BE2C (cell line): Measurements from ENCODE around the gene ATXN10.
"Not testable (repeated sequence)": the region's sequence is repeated elsewhere in the genome, so short reads cannot be mapped to it uniquely, and the experiment has no call there.

Experiments
- DNase-seq: peaks from one replicate; pipeline ENCODE4 v3.0.0-alpha.2; 2020
- H3K27me3 ChIP-seq: fragments of 250-450 bp; sonication (Bioruptor Pico); 2 replicates; pipeline ENCODE4 v1.5.1; 2020; ENCODE audit warnings: mild to moderate bottlenecking
- H3K36me3 ChIP-seq: fragments of 250-450 bp; sonication (Bioruptor Pico); 2 replicates; pipeline ENCODE4 v1.5.1; 2020; ENCODE audit warnings: mild to moderate bottlenecking
- H3K4me1 ChIP-seq: fragments of 250-450 bp; sonication (Bioruptor Pico); 2 replicates; pipeline ENCODE4 v1.5.1; 2020
- H3K4me3 ChIP-seq: 2 replicates; pipeline ENCODE4 v1.5.1; 2011; ENCODE audit warnings: low read depth, low read length
- H3K9me3 ChIP-seq: fragments of 250-450 bp; sonication (Bioruptor Pico); 2 replicates; pipeline ENCODE4 v1.5.1; 2020
- CTCF ChIP-seq: IDR thresholded peaks from 2 replicates; pipeline ENCODE4 v1.5.1; 2012; ENCODE audit warnings: mild to moderate bottlenecking, low read depth, low read length

The ATXN10 gene

GRCh38 chr22:45787759-45788158 lies 116.1 kb downstream of the ATXN10 start:
- Histone ChIP-seq H3K9me3 (no peaks in the 10 kb centered on the region), H3K4me3 (no peak overlapping the region), H3K4me1 (no peaks in the 10 kb centered on the region), H3K27me3 (no peaks in the 10 kb centered on the region), H3K36me3 (peaks cover 3% of the 10 kb centered on the region)
- no peak for DNase-seq
- TF ChIP-seq CTCF = no peak

GRCh38 chr22:45788522-45788921 lies 116.9 kb downstream of the ATXN10 start:
- Histone ChIP-seq H3K27me3 (no peaks in the 10 kb centered on the region), H3K4me1 (no peaks in the 10 kb centered on the region), H3K4me3 (no peak overlapping the region), H3K36me3 (peaks cover 11% of the 10 kb centered on the region), H3K9me3 (no peaks in the 10 kb centered on the region)
- TF ChIP-seq CTCF = no peak
- DNase-seq = no peak

GRCh38 chr22:45790401-45790800 lies 118.8 kb downstream of the ATXN10 start:
- Histone ChIP-seq H3K9me3 (no peaks in the 10 kb centered on the region), H3K4me3 (no peak overlapping the region), H3K27me3 (no peaks in the 10 kb centered on the region), H3K36me3 (peaks cover 13% of the 10 kb centered on the region), H3K4me1 (no peaks in the 10 kb centered on the region)
- DNase-seq = no peak
- TF ChIP-seq CTCF = no peak

- Histone ChIP-seq H3K36me3 (peaks cover 24% of the 10 kb centered on the region), H3K4me1 (no peaks in the 10 kb centered on the region), H3K9me3 (no peaks in the 10 kb centered on the region; the same call in 1 of the 2 replicates), H3K27me3 (no peaks in the 10 kb centered on the region), H3K4me3 (no peak overlapping the region)
- no peak for DNase-seq
- no peak for TF ChIP-seq CTCF
Observed at GRCh38 chr22:45793161-45793560, 121.5 kb downstream of the ATXN10 start.

GRCh38 chr22:45793892-45794291 lies 122.3 kb downstream of the ATXN10 start:
- no peaks in the 10 kb centered on the region for H3K4me1 ChIP-seq
- H3K27me3 ChIP-seq = no peaks in the 10 kb centered on the region
- DNase-seq = no peak
- TF ChIP-seq CTCF = no peak
- H3K9me3 ChIP-seq = no peaks in the 10 kb centered on the region; the same call in 1 of the 2 replicates
- peaks cover 24% of the 10 kb centered on the region for H3K36me3 ChIP-seq
- H3K4me3 ChIP-seq = no peak overlapping the region

GRCh38 chr22:45796009-45796408 lies 124.4 kb downstream of the ATXN10 start:
- not testable (repeated sequence) for H3K27me3 ChIP-seq, H3K4me3 ChIP-seq, H3K9me3 ChIP-seq, H3K4me1 ChIP-seq, DNase-seq
- peaks cover 24% of the 10 kb centered on the region for H3K36me3 ChIP-seq

- H3K9me3 ChIP-seq = no peaks in the 10 kb centered on the region; the same call in 1 of the 2 replicates
- DNase-seq = no peak
- H3K4me1 ChIP-seq = no peaks in the 10 kb centered on the region
- no peaks in the 10 kb centered on the region for H3K27me3 ChIP-seq
- TF ChIP-seq CTCF = no peak
- H3K4me3 ChIP-seq = no peak overlapping the region
- H3K36me3 ChIP-seq = peaks cover 11% of the 10 kb centered on the region
Observed at GRCh38 chr22:45799291-45799690, 127.7 kb downstream of the ATXN10 start.
